Measurements from ENCODE around the gene CEP170B.
"Not testable (repeated sequence)": the region's sequence is repeated elsewhere in the genome, so short reads cannot be mapped to it uniquely, and the experiment has no call there.

DNA sequence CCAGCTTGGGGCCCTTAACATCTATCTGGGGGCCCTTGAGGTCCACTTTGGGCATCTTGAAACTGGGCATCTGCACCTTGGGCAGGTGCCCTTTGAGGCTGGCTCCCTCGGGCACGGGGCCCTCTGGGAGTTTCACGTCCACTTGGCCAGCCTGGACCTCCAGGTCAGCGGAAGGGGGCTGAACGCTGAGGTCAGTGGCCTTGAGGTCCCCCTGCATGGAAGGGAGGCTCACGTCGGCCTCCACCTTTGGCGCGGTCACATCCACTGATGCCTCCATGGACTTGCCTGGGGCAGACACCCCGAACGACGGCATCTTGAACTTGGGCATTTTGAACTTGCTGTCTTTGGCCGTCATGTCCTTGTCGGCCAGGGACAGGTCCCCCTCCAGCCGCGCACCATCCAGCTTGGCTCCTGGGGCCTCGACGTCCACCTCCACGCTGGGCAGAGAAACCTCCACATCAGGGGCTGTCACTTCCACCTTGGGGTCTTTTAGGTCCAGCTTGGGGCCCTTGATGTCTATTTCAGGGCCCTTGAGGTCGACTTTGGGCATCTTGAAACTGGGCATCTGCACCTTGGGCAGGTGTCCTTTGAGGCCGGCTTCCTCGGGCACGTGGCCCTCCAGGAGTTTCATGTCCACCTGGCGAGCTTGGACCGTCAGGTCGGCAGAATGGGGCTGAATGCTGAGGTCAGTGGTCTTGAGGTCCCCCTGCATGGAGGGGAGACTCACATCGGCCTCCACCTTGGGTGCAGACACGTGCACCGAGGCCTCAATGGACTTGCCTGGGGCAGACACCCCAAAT is 78.3 kb downstream of the CEP170B start:
- TF ChIP-seq CTCF (conservative IDR thresholded peaks at IDR 0.05 in 1 of 2, IDR thresholded peaks at IDR 0.05 in 1 of 2; ENCODE audit: low read depth in 1 of 2, low read length in 2 of 2); EZH2 (IDR thresholded peaks at IDR 0.05; ENCODE audit: low read length, missing control alignments): not testable (repeated sequence)

Measured in fibroblast of lung (primary cell).